ENCODE measurements around the gene TBC1D5.
A peak's percentile ranks its signal among the peaks of the same experiment; 100 is the strongest.

- TF ChIP-seq POLR2A (IDR thresholded peaks at IDR 0.05): no peak
- peak; percentile 31 to 82 (median 67) for TF ChIP-seq CTCF (IDR thresholded peaks at IDR 0.05)
Measured at GRCh38 chr3:17233398-17233800, 509.0 kb downstream of the TBC1D5 start.
